ENCODE data around the gene BCDIN3D. TPM values are rescaled to one million over a fixed set of nuclear protein-coding genes. Genes with fewer than 3 reads are reported as not detected.
"Not testable (repeated sequence)": the region's sequence is repeated elsewhere in the genome, so short reads cannot be mapped to it uniquely, and the experiment has no call there.

The BCDIN3D gene
- total and polyA plus RNA-seq, 2 of the 8 experiments (the other 6 are each of a cell fraction or from before 2014, with no cell fraction given), result 1.6 to 2.4 TPM

DNA sequence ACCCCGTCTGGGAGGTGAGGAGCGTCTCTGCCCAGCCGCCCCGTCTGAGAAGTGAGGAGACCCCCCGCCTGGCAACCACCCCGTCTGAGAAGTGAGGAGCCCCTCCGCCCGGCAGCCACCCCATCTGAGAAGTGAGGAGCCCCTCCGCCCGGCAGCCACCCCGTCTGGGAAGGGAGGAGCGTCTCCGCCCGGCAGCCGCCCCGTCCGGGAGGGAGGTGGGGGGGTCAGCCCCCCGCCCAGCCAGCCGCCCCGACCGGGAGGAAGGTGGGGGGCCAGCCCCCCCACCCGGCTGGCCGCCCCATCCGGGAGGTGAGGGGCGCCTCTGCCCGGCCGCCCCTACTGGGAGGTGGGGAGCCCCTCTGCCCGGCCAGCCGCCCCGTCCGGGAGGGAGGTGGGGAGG lies 18.0 kb upstream of the BCDIN3D start:
- H3K4me2 ChIP-seq (ENCODE audit: insufficient read depth in 1 of 2, low read depth in 2 of 2, low read length in 2 of 2); H3K4me3 ChIP-seq (ENCODE audit: extremely low read depth in 1 of 4, insufficient read depth in 2 of 4, low read depth in 3 of 4, low read length in 4 of 4); H3K36me3 ChIP-seq (ENCODE audit: control insufficient read depth in 2 of 4, insufficient read depth in 4 of 4, low read length in 3 of 4); H3K27ac ChIP-seq (ENCODE audit: low read depth, low read length); H3K14ac ChIP-seq (ENCODE audit: insufficient read length); DNase-seq (ENCODE audit: low read depth in 1 of 2, low spot score in 2 of 2); H3K9me3 ChIP-seq (ENCODE audit: insufficient read depth in 2 of 2, low read depth in 1 of 2, low read length in 1 of 2); H4K91ac ChIP-seq (replicated peaks; ENCODE audit: insufficient read length, low read length); H3K4ac ChIP-seq (replicated peaks; ENCODE audit: insufficient read length, low read depth, low read length); H3K4me1 ChIP-seq (replicated peaks in 1 of 4; ENCODE audit: control insufficient read depth in 3 of 4, insufficient read depth in 4 of 4, low read length in 3 of 4); POLR2A ChIA-PET (ENCODE audit: partially characterized antibody); H2BK15ac ChIP-seq (ENCODE audit: low read length); H3K9ac ChIP-seq (replicated peaks in 1 of 4; ENCODE audit: extremely low read depth in 1 of 4, low read depth in 3 of 4, low read length in 3 of 4); H3K27me3 ChIP-seq (replicated peaks in 1 of 4; ENCODE audit: control insufficient read depth in 3 of 4, extremely low read depth in 1 of 4, insufficient read depth in 3 of 4, low read length in 3 of 4); H2BK5ac ChIP-seq (ENCODE audit: low read depth, low read length); H3K18ac ChIP-seq (ENCODE audit: extremely low read depth, low read length); H2BK12ac ChIP-seq (ENCODE audit: low read depth, low read length); CTCF ChIA-PET (ENCODE audit: partially characterized antibody); H2BK120ac ChIP-seq (replicated peaks; ENCODE audit: low read depth, low read length); H2AFZ ChIP-seq (ENCODE audit: low read length); H3K23me2 ChIP-seq (ENCODE audit: low read depth, low read length); H4K20me1 ChIP-seq (replicated peaks in 1 of 2; ENCODE audit: control insufficient read depth in 1 of 2, insufficient read depth in 2 of 2, low read length in 2 of 2); H2BK20ac ChIP-seq (ENCODE audit: low read length); H3K79me1 ChIP-seq (ENCODE audit: low read depth, low read length); H4K5ac ChIP-seq (ENCODE audit: insufficient read length, low read depth, low read length); H2AK5ac ChIP-seq (ENCODE audit: low read depth, low read length); H3K79me2 ChIP-seq (ENCODE audit: control insufficient read depth in 1 of 2, insufficient read depth in 2 of 2, low read length in 2 of 2); H4K8ac ChIP-seq (ENCODE audit: extremely low read depth, insufficient read depth, low read length); H3K23ac ChIP-seq (ENCODE audit: insufficient read length); FAIRE-seq; H3K56ac ChIP-seq (replicated peaks; ENCODE audit: insufficient read length, low read depth, low read length): not testable (repeated sequence)
- no CpG with 5 or more reads among the region's 31 CpGs for WGBS, 2 experiments (ENCODE audit: extremely low coverage in 1 of 2, insufficient coverage in 1 of 2, insufficient read length in 1 of 2, insufficient replicate concordance in 2 of 2, low coverage in 1 of 2, low lambda C conversion rate in 2 of 2, missing lambda C conversion rate in 1 of 2)

- H3K4ac ChIP-seq (replicated peaks; ENCODE audit: insufficient read length, low read depth, low read length); H2BK15ac ChIP-seq (ENCODE audit: low read length); H3K56ac ChIP-seq (replicated peaks; ENCODE audit: insufficient read length, low read depth, low read length); POLR2A ChIA-PET (ENCODE audit: partially characterized antibody); H2AK5ac ChIP-seq (ENCODE audit: low read depth, low read length); H3K4me1 ChIP-seq (replicated peaks in 1 of 4; ENCODE audit: control insufficient read depth in 3 of 4, insufficient read depth in 4 of 4, low read length in 3 of 4); H3K23ac ChIP-seq (ENCODE audit: insufficient read length); H3K4me2 ChIP-seq (ENCODE audit: insufficient read depth in 1 of 2, low read depth in 2 of 2, low read length in 2 of 2); H3K79me2 ChIP-seq (ENCODE audit: control insufficient read depth in 1 of 2, insufficient read depth in 2 of 2, low read length in 2 of 2); H3K27ac ChIP-seq (ENCODE audit: low read depth, low read length); H3K79me1 ChIP-seq (ENCODE audit: low read depth, low read length); H3K18ac ChIP-seq (ENCODE audit: extremely low read depth, low read length); H3K23me2 ChIP-seq (ENCODE audit: low read depth, low read length); H4K8ac ChIP-seq (ENCODE audit: extremely low read depth, insufficient read depth, low read length); DNase-seq (ENCODE audit: low read depth in 1 of 2, low spot score in 2 of 2); H3K14ac ChIP-seq (ENCODE audit: insufficient read length); H2BK12ac ChIP-seq (ENCODE audit: low read depth, low read length); H4K5ac ChIP-seq (ENCODE audit: insufficient read length, low read depth, low read length); H2BK5ac ChIP-seq (ENCODE audit: low read depth, low read length); H3K9ac ChIP-seq (replicated peaks in 1 of 4; ENCODE audit: extremely low read depth in 1 of 4, low read depth in 3 of 4, low read length in 3 of 4); H4K20me1 ChIP-seq (replicated peaks in 1 of 2; ENCODE audit: control insufficient read depth in 1 of 2, insufficient read depth in 2 of 2, low read length in 2 of 2); H2AFZ ChIP-seq (ENCODE audit: low read length); H2BK20ac ChIP-seq (ENCODE audit: low read length); FAIRE-seq; H3K4me3 ChIP-seq (ENCODE audit: extremely low read depth in 1 of 4, insufficient read depth in 2 of 4, low read depth in 3 of 4, low read length in 4 of 4); H3K9me3 ChIP-seq (ENCODE audit: insufficient read depth in 2 of 2, low read depth in 1 of 2, low read length in 1 of 2); H2BK120ac ChIP-seq (replicated peaks; ENCODE audit: low read depth, low read length); H3K36me3 ChIP-seq (ENCODE audit: control insufficient read depth in 2 of 4, insufficient read depth in 4 of 4, low read length in 3 of 4); H4K91ac ChIP-seq (replicated peaks; ENCODE audit: insufficient read length, low read length); H3K27me3 ChIP-seq (replicated peaks in 1 of 4; ENCODE audit: control insufficient read depth in 3 of 4, extremely low read depth in 1 of 4, insufficient read depth in 3 of 4, low read length in 3 of 4): not testable (repeated sequence)
- 89% methylated on average over 3 of the region's 4 CpGs; no CpG with 5 or more reads in 1 of the 2 experiments for WGBS, 2 experiments (ENCODE audit: extremely low coverage in 1 of 2, insufficient coverage in 1 of 2, insufficient read length in 1 of 2, insufficient replicate concordance in 2 of 2, low coverage in 1 of 2, low lambda C conversion rate in 2 of 2, missing lambda C conversion rate in 1 of 2)
- CTCF ChIA-PET (ENCODE audit: partially characterized antibody), result interaction anchor here (0.7 to 4.6 kb wide), 3 partner anchors 11 to 24 kb away, joined by 4 to 18 read pairs (median 4); partner anchors contain the start of gene BCDIN3D
These were observed 13.0 kb upstream of the BCDIN3D start for GRCh38 chr12:49855890-49856289.

Data from H1 (cell line).